ENCODE results near the gene SETD1A.

Gene SETD1A

DNA sequence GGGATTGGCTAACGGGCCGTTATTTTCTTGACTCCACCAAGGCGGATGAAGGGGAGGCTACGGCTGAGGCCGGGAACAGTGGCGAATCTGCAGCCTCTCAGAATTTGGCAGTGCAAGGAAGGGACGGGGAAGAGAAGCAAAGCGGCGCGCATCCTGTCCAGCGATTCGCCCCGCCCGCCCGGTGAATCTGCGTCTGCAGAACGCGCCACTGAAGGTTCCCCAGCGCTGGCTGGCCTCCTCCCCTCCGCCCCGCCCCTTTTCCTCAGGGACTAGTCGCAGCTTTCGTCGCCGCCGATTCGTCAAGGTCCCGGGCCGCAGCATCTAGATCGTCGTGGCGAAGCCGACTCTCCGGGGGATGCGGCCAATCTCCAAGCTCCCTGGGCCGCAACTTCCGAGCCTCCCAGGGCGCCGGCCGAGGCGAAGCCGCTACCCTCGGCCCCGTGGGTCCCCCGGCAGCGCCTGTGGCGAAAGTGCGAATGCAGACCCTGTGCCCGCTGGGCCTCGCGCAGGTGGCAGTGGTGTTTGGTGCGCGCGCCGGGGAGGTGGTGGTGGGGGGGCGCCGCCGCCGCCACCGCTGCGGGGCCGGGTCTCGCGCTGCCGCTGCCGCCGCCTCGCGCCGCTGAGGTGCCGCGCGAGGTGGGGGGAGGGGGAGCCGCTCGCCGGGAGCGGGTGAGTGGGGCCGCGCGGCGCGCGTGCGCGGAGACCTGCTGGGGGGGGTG lies at the start of gene SETD1A:
Gene SETD1A, plus strand, starts transcription at position 299 of the 719 bp plus-strand sequence. CDS start 978 bp downstream, outside the sequence.
- FAIRE-seq (no peak), DNase-seq (ENCODE audit: insufficient read length, low spot score) (peak; percentile 84)
- TF ChIP-seq, protein P1, sequence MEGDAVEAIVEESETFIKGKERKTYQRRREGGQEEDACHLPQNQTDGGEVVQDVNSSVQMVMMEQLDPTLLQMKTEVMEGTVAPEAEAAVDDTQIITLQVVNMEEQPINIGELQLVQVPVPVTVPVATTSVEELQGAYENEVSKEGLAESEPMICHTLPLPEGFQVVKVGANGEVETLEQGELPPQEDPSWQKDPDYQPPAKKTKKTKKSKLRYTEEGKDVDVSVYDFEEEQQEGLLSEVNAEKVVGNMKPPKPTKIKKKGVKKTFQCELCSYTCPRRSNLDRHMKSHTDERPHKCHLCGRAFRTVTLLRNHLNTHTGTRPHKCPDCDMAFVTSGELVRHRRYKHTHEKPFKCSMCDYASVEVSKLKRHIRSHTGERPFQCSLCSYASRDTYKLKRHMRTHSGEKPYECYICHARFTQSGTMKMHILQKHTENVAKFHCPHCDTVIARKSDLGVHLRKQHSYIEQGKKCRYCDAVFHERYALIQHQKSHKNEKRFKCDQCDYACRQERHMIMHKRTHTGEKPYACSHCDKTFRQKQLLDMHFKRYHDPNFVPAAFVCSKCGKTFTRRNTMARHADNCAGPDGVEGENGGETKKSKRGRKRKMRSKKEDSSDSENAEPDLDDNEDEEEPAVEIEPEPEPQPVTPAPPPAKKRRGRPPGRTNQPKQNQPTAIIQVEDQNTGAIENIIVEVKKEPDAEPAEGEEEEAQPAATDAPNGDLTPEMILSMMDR (IDR thresholded peaks at IDR 0.05; ENCODE audit: insufficient read depth, missing control alignments): no peak

DNA sequence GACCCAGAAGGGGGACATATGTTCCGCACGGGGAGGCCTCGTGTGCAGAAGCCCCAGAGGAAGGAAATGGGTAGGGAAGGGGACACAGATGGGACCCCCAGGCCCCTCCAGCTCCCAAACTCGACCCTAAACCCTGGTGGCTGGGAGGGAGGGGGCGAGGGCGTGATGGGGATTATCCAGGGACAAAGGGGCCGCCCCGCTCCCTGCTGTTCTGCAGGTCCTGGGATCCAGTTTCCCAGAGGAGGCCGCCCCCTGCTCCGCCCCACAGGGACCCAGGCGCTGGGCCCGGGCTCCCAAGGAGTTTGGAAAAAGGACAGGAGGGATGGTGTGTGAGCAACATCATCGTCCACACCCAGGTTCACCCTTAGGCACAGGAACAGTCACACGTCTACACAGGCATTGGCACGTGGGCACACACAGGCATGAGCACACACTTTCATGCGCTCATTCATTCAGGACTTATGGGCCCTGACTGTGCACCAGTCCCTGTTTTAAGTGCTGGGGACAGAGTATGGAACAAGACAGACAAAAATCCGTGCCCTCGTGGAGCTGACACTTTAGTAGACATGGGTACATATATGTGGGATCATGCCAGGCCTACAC lies 47.0 kb upstream of the SETD1A start:
- no peak for DNase-seq (ENCODE audit: insufficient read length, low spot score)
- TF ChIP-seq, protein P1 (IDR thresholded peaks at IDR 0.05; ENCODE audit: insufficient read depth, missing control alignments): no peak
- FAIRE-seq: no peak

DNA sequence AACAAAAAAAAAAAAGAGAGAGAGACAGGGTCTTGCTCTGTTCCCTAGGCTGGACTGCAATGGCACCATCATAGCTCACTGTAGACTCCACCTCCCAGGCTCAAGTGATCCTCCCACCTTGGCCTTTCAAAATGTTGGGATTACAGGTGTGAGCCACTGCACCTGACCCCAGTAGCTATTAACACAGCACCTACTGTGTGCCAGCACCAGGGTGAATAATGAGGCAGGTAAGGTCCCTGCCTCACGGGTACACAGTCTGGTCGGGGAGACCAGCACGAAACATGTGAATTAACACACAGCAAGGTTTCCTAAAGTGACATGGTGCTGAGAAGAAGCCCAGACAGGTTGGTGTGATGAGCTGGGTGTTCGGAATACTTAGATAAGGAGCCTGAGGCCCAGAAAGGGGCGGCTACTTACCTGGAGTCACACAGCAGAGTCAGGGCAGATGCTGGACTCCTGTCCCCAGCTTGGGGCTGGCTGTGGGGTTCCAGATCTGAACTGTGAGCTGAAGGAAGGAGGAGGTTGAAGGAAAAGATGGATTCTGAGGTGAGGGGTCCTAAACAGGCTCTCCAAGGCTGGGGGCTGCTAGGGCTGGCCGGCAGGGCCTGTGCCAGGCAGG lies 44.7 kb upstream of the SETD1A start:
- FAIRE-seq (no peak), DNase-seq (ENCODE audit: insufficient read length, low spot score) (no peak)
- TF ChIP-seq, protein P1 (IDR thresholded peaks at IDR 0.05; ENCODE audit: insufficient read depth, missing control alignments): no peak

DNA sequence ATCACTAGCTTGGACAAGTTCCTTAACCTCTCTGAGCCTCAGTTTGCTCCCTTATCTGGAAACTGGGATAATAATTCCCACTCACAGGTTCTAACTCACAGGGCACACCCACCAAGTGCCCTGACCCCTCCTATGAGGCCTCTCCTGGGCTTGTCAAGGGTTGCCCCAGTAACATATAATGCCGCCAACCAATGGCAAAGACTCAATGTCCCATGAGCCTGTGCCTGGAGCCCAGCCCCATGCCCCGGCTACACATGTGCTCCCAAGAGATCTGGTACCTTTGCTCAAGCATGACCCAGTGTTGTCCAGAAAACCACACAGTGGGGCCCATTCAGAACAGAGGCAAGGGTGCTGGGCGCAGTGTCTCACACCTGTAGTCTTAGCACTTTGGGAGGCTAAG lies 42.7 kb upstream of the SETD1A start:
- no peak for DNase-seq (ENCODE audit: insufficient read length, low spot score)
- TF ChIP-seq, protein P1 (IDR thresholded peaks at IDR 0.05; ENCODE audit: insufficient read depth, missing control alignments): no peak
- FAIRE-seq: no peak

DNA sequence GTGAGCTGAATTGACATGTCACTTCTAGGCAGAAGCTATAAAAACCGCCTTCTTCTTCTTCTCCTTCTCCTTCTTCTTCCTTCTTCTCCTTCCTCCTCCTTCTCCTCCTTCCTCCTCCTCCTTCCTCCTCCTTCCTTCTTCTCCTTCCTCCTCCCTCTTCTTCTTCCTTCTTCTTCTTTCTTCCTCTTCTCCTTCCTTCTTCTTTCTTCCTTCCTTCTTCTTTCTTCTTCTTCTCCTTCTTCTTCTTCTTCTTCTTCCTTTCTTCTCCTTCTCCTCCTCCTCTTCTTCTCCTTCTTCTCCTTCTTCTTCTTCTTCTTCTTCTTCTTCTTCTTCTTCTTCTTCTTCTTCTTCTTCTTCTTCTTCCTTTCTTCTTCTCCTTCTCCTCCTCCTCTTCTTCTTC lies 38.9 kb upstream of the SETD1A start:
- no peak for FAIRE-seq
- TF ChIP-seq, protein P1 (IDR thresholded peaks at IDR 0.05; ENCODE audit: insufficient read depth, missing control alignments): no peak
- DNase-seq (ENCODE audit: insufficient read length, low spot score): no peak

DNA sequence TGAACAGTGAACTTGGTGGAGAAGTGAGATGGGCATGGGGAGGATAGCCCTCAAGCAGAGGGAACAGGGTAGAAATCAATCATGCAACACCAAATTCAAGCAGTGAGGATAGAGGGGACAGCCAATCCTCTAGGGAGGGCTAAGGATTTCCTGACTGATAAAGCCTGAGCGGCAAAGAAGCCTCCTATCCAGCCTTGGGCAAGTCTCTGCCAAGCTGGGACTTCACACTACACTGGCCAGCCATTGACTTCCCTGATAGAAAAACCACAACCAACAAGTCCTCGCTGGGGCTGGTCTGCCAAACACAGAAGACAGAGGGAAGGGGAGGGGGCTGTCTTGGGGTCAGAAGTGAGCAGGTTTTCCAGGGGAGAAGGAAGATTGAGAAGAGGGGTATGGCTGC lies 36.7 kb upstream of the SETD1A start:
- FAIRE-seq: no peak
- DNase-seq (ENCODE audit: insufficient read length, low spot score): no peak
- TF ChIP-seq, protein P1 (IDR thresholded peaks at IDR 0.05; ENCODE audit: insufficient read depth, missing control alignments): no peak

DNA sequence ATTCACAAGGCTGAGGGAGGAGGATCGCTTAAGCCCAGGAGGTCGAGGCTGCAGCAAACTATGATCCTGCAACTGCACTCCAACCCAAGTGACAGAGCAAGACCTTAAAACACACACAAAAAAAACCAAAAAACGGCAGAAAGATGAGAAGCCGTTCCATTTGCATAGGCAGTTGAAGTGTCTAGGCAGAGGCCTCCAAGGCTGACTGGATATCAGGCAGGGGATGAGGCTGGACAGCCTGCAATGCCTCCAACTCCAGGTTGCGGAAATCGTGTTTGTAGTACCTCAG lies 36.2 kb upstream of the SETD1A start:
- DNase-seq (ENCODE audit: insufficient read length, low spot score): no peak
- TF ChIP-seq, protein P1 (IDR thresholded peaks at IDR 0.05; ENCODE audit: insufficient read depth, missing control alignments): no peak
- no peak for FAIRE-seq
